Right renal pelvis (tissue), 4 donors: ENCODE results near the gene KAT6B. TPM values are rescaled to one million over a fixed set of nuclear protein-coding genes. Genes with fewer than 3 reads are reported as not detected.
"Not testable (repeated sequence)": the region's sequence is repeated elsewhere in the genome, so short reads cannot be mapped to it uniquely, and the experiment has no call there.

Experiments used
- DNase-seq, 4 donors: peaks; one replicate each; pipeline ENCODE4 v3.0.0-alpha.2; 2013; ENCODE audit warnings: low read depth in 4 of 4, low spot score in 3 of 4, missing footprints in 1 of 4
- polyA plus RNA-seq, 4 donors: library from polyadenylated mRNA; unstranded; fragments of 120-200 nt; gene quantifications; one replicate each; pipeline ENCODE4 v1.2.1, GENCODE V29; 2013; ENCODE audit not compliant: insufficient read length in 4 of 4

Gene KAT6B
- polyA plus RNA-seq, 4 donors = 38.5 to 48.8 (median 46.0) TPM

DNA sequence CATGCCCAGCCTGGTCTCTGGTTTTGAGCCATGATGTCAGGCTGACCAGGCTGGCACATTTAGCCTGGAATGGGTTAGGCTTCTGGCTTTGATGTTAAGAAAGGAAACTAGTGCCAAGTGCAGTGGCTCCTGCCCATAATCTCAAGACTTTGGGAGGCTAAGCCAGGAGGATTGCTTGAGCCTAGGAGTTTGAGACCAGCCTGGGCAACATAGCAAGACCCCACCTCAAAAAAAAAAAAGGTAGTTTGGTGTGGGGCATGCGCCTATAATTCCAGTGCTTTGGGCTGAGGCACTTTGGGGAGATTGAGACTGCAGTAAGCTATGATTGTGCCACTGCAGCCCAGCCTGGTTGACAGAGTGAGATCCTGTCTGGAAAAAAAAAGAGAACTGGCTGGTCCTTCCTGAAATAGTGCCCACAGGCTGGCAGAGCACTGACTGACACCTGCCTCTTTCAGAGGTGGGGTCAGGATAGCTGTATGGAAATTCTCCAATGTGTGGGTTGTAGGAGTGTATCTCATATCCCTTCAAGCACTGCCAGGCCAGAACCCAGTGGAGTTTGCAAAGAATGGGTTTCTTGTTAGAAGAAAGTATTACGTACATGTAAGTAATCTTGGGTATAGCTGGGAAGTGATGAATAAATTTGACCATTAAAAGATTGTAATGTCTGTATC, 61.3 kb downstream of the KAT6B start:
- DNase-seq = no peak

DNA sequence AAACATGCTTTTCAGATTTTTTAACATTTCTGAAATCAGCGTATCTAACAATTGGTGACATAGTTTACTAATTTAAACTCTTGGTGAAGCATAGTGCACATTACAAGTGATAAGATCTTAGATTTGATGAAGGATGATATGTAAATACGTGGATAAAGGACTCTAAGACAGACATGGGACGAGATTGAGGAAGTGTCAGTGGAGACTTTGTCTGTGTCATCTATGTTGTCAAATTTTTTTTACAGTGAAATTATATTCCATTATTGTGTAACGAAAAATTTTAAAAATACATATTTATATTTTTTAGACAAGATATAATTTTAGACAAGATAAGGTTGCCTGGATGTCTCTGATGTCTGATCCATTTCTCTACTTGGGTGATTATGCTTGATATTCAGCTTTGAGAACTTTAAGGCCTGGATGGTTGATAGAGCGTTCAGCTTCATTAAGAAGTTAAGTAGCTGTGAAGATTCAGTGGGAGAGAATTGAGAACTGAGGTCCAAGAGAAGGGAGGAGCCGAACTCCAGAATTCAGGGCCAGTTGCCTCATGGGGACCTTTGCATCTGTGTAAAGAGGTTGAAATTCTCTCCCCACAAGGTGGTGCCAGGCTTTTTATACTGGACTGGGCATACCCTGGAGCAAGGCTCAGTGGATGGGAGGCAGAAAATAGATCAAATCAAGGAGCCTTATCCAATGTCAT, 62.7 kb downstream of the KAT6B start:
- DNase-seq = no peak

DNA sequence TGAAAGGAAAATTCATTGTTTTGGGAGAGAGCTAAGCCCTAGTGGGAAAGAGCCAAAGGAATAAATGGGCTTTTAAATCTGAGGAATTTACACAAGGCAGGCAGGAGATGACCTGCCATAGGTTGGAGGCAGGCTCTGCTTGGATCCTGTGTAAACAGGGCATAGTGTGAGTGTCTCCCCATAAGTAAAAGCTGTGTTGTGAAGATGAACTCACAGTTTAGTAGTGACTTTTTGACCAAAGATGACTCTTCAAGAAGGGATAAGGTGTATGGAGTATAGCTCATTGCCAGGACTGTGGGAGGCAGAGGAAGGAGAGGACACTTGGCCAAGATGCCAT, 63.2 kb downstream of the KAT6B start:
- DNase-seq = no peak

DNA sequence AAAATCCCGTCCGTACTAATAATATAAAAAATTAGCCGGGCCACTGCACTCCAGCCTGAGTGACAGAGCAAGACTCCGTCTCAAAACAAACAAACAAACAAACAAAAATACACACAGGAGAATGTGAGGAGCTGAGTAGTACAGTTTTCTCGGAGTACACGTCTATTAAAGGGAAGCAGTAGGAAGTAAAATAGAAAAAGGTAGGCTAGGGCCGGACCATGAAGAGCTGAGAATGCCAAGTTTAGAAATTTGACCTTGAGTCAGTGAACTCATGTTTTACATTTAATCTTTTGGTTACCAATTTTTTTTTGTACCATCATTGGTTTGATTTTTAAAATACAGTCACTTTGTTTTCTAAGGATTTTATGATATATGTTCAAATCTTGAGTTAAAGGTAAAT, 64.1 kb downstream of the KAT6B start:
- DNase-seq = no peak

DNA sequence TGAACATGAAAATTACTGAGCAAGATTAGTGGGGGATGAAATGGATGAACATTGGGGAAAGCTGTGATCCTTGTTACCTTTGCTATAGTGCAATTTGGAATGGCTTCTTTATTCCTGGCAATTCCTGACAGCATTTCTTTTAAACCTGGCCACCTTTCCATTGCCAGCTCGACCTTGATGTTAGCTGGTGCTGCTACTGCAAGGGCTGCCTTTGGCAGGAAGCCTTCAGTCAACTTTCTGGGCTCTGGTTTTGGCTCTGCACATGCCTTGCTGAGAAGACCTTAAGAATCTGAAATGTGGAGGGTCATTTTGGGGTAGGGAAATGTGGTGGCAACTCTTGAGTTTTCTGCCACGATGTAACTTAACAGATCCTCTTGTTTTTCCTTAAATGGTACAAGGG, 64.7 kb downstream of the KAT6B start:
- DNase-seq = no peak

DNA sequence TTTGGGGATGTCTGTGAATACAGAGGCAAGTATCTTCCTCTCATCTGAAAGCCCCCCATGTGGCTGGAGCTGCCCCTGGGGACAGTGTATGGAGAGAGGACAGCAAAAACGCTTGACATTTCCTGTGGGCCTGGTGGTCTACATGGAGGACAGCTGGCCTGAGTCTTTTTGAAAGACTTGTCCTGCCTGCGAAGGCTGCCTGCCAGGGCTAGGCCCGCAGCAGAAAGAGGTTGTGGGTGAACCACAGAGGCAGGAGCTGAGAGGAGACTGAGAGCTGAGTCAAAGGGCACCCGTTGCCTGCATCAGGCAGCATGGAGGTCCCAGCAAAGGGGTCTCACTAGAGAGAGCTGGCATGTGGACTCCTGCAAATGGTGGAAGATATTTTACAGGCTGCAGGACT, 66.4 kb downstream of the KAT6B start:
- no peak for DNase-seq

DNA sequence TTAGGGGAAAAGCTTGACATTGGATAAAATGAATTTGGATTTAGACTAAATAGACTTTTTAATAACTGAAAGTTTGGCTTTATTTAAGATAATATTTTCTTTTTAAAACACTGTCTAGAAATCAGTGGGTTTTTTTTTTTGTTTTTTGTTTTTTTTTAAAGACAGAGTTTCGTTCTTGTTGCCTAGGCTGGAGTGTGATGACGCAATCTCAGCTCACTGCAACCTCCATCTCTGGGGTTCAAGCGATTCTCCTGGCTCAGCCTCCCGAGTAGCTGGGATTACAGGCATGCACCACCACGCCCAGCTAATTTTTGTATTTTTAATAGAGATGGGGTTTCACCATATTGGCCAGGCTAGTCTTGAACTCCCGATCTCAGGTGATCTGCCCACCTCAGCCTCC, 66.9 kb downstream of the KAT6B start:
- DNase-seq = not testable (repeated sequence)

DNA sequence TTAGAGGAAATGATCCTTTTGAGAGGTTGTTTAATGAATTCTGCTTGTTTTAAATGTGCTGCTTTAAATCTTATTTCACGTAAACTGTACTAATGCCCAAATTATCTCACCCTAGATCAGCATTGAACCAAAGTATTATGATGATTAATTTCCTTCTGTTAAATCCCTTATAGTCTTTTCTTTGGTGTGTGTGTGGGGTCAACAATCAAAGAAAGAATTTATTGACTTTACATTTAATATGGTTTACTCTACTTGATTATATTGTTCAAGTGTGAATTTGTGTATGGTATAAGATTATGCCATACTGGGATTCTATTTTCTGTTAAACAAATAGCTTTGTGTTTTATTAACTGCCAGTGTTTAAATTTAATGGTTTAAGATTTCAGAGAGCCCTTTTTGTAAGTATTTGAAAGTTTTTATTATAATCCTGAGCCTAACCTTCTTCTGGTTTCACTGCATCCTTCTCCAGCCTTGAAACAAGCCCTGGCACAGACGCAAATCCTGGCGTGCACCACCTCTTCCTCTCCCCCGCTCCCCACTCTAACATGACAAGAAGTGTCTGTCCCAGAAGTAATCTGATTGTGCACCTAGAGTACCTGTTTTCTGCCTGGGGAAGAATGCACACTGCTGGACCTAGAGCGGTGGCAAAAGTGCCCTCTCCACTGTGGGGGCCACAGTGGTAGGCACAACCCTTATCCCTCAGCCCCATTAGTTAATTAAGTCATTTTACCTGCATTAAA, 70.6 kb downstream of the KAT6B start:
- DNase-seq = no peak

DNA sequence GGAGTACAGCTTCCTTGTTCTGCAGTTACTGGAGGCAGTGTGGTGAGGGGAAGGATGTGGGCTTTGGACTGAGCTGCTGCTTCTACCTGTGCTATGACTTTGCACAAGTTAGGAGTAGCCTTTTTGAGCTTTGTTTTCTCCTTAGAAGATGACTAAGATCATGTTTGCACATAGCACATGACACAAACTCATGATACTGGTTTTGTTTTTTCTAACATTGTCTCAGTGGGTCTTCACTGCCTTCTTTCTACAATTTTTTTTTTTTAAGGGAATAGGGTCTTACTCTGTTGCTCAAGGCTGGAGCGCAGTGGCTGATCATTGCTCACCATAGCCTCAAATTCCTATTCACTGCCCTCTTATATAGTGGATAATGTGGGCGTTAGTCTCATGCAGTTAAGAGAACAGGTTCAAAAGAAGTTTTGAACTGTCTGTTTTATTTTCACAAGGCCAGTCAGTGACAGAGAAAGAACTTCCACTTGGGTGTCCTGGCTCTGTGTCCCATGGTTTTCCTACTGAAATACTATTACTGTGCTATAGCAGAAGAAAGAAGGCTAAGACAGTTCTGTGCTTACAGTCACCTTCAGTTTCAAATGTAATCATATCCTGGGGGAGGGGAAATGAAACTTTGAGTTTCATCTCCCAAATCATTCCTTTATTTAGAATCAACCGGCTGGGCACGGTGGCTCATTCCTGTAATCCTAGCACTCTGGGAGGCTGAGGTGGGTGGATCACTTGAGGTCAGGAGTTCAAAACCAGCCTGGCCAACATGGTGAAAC, 72.0 kb downstream of the KAT6B start:
- no peak for DNase-seq

DNA sequence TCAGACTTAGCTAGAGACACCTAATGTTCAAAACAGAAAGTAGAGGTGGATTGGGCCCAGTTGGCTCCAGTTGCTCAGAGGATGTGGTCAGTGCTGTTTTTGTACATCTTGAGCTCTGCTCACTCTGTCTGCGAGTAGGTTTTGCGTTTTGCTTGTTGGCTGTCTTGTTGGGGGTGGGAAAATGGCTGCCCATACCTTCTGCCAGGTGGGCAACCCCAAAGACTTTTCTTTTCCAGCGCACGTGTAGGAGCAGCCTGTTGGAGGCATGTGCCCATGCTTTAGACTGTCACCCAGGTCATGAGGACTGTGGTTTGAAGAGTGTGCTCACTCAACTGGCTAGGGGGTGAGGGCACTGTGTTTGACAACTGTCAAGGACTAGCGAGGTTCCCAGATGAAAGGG, 73.9 kb downstream of the KAT6B start:
- DNase-seq = no peak

DNA sequence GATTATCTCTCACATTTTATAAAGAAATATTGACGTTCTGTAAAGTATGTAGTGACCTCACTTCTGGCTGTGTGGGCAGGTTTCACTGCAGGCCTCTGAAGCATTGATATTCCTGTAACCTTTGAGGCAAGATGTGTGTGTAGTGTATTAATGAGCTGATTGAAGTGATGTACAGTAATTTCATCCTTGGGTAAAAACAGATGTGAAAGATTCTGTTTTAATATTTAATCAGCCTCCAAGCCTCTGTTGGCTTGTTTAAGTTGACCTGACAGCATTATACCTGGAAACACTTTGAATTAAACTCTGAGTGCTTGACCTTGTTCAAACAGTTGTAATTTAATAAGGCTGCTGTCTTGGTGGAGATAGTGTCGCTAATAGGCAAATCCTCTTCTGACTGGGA, 74.9 kb downstream of the KAT6B start:
- no peak for DNase-seq

DNA sequence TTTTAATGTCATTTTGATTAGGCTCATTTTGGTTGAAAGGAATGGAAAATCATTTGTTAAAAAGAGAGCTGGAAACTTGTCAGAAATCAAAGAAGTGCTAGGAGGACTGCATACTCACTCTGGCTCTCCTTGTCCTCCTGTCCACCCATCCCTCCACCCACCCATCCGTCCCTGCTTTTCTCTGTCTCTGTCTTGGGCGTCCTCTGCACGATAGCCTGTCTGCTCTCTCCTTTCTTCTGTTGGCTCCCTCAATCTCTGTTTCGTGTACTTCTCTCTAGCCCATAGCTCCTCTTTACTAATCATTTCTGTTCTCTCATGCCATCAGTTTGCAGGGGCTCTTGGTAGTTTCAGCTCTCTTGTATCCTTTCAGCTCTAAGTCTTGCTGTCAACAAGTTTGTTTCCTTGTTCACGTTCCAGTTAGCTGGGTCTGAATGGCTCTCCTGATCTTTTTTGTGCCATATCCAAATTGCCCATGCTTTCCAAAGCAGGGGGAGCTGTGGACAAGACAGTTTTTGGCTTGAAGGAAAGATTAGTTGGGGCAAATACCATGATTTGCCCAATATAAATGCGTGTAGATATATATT, 75.6 kb downstream of the KAT6B start:
- no peak for DNase-seq

DNA sequence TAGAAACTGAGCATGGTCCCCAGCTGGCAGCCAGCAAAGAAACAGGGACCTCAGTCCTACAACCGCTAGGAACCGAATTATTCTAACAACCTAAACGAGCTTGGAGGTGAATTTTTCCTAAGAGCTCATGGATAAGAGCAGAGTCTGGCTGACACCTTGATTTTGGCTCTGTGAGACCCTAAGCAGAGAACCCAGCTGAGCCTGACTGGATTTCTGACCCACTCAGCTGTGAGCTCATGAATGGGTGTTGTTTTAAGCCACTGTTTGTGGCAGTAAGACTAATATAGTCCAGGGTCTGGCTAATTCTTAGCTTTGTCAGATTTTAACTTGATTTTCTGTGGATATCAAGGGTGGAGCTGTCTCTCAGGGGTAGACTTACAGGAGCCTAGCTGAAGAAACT, 77.1 kb downstream of the KAT6B start:
- DNase-seq = no peak

DNA sequence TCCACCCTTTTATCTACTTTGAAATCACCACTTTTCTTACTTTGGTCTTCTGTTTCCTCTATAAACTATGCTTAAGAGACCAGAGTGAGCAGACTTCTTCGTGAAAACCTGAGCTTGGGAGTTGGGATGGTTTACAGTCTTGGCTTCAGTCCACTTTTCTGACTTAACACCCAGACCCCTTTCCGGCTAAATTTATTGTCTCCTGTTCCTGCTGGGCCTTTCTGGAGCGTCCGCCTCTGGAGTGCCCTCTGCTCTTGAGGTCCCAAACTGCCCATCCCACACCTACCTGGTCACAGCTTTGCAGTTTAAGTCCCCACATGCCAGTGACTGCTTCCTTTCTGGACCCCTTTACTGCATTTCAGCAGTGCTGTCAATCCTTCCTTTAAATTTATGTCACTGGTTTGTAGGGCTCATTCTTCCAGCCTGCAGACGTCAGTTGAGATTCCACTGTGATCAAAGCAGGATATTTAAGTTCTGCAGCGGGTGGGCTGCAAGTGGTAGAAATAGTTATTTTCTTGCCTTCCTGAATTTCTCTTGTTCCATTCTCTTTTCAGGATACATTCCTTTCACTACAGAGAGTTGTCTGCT, 80.3 kb downstream of the KAT6B start:
- peak in 2 of 4 donors; percentile 18 to 48 for DNase-seq

DNA sequence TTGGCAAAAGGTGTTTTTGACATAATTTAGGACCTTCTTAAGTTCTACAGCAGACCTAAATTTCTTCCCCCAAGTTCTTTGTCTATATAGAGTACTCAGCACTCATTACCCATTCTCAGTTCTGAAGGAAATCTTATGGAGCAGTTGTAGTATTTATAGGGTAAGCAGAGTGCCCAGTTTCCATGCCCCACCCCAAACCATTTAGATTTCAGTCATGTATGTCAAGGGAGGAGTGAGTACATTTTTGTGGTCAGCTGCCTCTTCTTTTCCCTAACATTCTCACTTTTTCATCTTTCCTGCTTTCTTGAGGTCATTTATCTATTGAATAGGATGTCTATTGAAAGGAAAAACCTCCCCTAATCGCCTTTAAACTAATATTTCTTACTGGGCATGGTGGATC, 83.3 kb downstream of the KAT6B start:
- no peak for DNase-seq

DNA sequence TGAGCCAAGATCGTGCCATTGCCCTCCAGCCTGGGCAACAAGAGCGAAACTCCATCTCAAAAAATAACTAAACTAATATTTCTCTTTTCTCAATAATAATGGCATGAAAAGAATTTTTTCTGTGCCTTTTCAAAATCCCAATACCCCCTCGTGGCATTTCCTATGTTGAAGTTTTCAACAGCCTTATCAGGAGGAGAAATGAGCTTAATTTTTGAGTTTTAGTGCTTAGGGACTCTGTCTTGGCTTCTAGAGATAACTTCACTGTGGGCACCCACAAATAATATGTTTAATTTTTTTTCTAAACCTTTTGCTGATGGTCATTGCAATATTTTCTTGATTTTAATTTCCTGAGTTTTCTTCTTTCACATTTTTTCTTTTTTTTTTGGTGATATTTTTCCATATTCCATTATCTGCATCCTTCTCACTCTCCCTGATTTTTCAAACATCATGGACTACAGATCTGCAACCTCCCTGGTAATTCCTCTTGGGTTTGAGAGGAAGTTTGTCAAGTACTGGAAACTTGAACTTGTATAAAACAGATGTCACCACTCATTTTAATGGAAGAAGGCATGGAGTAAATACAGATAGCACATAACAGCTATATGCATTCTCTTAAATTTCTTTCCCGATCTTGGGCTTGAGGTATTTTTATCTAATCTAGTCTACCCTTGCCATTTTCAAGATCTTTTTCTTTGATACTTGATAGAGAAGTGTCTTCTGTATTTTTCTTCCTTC, 84.0 kb downstream of the KAT6B start:
- DNase-seq = no peak

DNA sequence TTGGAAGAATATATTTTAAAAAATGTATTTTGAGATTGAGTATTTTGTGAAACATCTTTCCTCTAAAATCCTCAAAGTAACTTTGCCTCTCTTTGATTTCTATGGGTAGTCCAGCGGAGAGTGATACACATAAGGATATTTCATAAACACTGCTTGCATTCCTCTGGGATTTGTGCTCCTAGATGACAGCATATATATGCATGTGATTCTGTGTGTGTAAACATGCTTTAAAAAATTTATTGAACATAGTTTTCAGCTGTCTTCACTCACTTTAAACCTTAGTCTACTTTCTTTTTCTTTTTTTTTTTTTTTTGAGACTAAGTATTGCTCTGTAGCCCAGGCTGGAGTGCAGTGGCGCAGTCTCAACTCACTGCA, 84.6 kb downstream of the KAT6B start:
- no peak for DNase-seq

DNA sequence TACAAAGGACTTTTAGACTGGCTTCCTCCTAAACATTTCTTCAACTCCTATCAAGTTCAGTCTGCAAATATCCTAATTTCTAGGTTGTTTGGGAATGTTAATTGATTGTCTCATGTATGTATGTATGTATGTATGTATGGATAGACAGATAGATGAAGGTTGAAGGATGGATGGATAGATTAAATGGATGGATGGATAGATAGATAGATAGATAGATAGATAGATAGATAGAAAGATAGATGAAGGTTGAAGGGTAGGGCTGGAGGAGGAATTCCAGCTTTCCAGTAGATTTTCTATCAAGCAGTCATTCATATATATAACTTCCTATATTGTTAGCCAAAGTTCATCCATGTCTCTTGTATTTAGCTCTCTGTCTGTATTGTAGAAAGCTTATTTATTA, 85.8 kb downstream of the KAT6B start:
- no peak for DNase-seq

DNA sequence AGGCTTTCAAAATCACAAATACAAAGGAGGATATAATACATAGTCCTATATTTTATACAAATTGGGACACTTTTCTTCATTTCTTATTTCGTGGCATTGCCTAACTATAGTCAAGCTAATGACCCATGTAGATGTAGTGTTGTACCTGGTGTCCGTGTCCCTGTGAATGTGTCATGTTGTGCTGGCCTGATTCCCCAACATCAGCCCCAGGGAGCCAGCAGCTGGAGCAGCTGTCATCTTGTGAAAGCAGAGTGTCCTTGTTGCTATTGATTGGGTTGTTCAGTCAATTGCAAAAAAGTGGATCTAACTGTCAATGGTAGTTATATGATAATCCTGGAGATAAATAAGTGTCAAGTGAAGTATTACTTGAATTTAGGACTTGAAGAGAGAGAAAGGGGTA, 86.3 kb downstream of the KAT6B start:
- DNase-seq = no peak
